ENCODE results near the gene DOK3. TPM values are rescaled to one million over a fixed set of nuclear protein-coding genes. Genes with fewer than 3 reads are reported as not detected.
A peak's percentile ranks its signal among the peaks of the same experiment; 100 is the strongest.

Gene DOK3
- total RNA-seq, 3 donors from 2014 or later: 3.7 to 10.3 (median 8.4) TPM

- no peak for ATAC-seq
- intact Hi-C loops (cut with DNase I, micrococcal nuclease): no loop called here
- H3K36me3 ChIP-seq (ENCODE audit: low read depth): no peaks in the 10 kb centered on the region
Observed at GRCh38 chr5:177514541-177514940, 4.9 kb upstream of the DOK3 start.

GRCh38 chr5:177513500-177513899, 3.9 kb upstream of the DOK3 start:
- H3K36me3 ChIP-seq (ENCODE audit: low read depth): no peaks in the 10 kb centered on the region
- no peak for ATAC-seq
- intact Hi-C loops (cut with DNase I, micrococcal nuclease): no loop called here
- no peak overlapping the region for H3K4me3 ChIP-seq
- TF ChIP-seq CTCF (IDR thresholded peaks at IDR 0.05): no peak
- H3K9me3 ChIP-seq: no peaks in the 10 kb centered on the region
- DNase-seq: peak in 2 of 3 donors; percentile 24 to 52
- H3K4me1 ChIP-seq (ENCODE audit: low read depth): peaks cover 8% of the 10 kb centered on the region

More at GRCh38 chr5:177514541-177514940, 4.9 kb upstream of the DOK3 start:
- H3K4me1 ChIP-seq (ENCODE audit: low read depth): peaks cover 11% of the 10 kb centered on the region
- H3K9me3 ChIP-seq: no peaks in the 10 kb centered on the region
- H3K4me3 ChIP-seq: no peak overlapping the region
- TF ChIP-seq CTCF (IDR thresholded peaks at IDR 0.05): no peak
- peak in 1 of 3 donors; percentile 36 for DNase-seq

DNA sequence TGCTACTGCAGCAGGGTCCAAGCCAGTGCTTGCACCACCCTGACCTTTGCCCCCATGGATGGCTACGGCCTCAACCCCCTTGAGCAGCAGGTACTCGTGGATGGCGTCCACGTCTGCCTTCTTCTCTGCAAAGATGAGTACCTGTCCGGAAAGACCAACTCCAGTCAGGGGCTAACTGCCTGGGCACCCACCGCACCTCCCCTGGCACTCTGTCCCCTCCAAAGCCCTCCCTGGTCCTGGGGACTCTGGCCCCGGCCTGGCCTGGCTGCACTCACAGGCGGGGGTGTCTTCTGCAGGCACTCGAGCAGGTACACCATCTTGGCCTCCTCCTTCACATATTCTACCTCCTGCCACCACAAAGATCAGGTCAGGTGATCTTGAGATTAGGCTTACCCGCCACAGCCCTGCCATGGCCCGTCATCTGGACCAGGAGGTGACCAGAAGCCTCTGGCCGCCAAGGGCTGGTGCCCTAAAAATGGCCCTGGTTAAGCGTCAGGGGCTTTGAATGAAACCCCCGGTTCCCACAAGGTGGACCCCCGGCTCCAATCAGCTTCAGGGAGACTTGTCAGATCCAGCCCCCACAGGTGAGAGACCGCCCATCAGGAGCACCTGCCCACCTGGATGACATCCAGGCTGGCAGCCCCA, 3.2 kb upstream of the DOK3 start:
- no peak for TF ChIP-seq CTCF (IDR thresholded peaks at IDR 0.05)
- no peaks in the 10 kb centered on the region for H3K9me3 ChIP-seq
- no peaks in the 10 kb centered on the region for H3K36me3 ChIP-seq (ENCODE audit: low read depth)
- peaks cover 8% of the 10 kb centered on the region for H3K4me1 ChIP-seq (ENCODE audit: low read depth)
- no peak for DNase-seq
- no peak overlapping the region for H3K4me3 ChIP-seq
- intact Hi-C loops (cut with DNase I, micrococcal nuclease): no loop called here
- ATAC-seq: no peak

GRCh38 chr5:177511796-177512675, 2.4 kb upstream of the DOK3 start:
- no peak for ATAC-seq
- peak in 2 of 3 donors; percentile 23 to 54 for DNase-seq
- TF ChIP-seq CTCF (IDR thresholded peaks at IDR 0.05): no peak
- intact Hi-C loops (cut with DNase I, micrococcal nuclease): no loop called here
- no peaks in the 10 kb centered on the region for H3K9me3 ChIP-seq
- no peaks in the 10 kb centered on the region for H3K36me3 ChIP-seq (ENCODE audit: low read depth)
- H3K4me1 ChIP-seq (ENCODE audit: low read depth): peaks cover 8% of the 10 kb centered on the region
- no peak overlapping the region for H3K4me3 ChIP-seq

DNA sequence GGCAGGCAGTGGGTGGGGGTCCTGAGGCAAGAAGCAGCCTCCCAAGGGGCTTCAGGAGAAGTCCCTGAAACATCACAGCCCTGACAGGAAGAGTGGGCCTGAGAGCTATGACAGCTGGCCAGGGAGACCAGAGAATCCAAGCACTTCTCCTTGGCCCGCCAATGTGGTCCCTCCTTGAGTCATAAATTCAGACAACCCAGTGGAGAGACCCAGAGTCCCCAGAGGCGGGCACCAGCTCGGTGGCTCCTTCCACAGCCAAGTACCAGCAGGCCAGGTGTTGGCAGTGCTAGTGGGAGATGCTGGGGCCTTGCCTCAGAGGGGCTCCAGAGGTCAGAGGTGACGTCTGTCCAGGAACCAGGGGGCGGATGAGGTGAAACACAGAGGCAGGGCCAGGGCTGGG, 1.6 kb upstream of the DOK3 start:
- H3K4me1 ChIP-seq (ENCODE audit: low read depth): peaks cover 7% of the 10 kb centered on the region
- no peaks in the 10 kb centered on the region for H3K36me3 ChIP-seq (ENCODE audit: low read depth)
- intact Hi-C loops (cut with DNase I, micrococcal nuclease): no loop called here
- no peak for TF ChIP-seq CTCF (IDR thresholded peaks at IDR 0.05)
- H3K4me3 ChIP-seq: no peak overlapping the region
- DNase-seq: no peak
- no peaks in the 10 kb centered on the region for H3K9me3 ChIP-seq
- no peak for ATAC-seq
